Rectal smooth muscle tissue (tissue), 1 donor: Measurements from ENCODE around the gene LAMA5.

ENCODE experiments used
- H3K27ac ChIP-seq: one replicate; pipeline ENCODE4 v1.7.0; 2013; ENCODE audit warnings: low read depth, low read length, inconsistent platforms
- H3K27me3 ChIP-seq: one replicate; pipeline ENCODE4 v1.7.0; 2013; ENCODE audit warnings: low read length; ENCODE audit not compliant: control insufficient read depth, insufficient read depth
- H3K36me3 ChIP-seq: one replicate; pipeline ENCODE4 v1.7.0; 2013; ENCODE audit warnings: low read length; ENCODE audit not compliant: control insufficient read depth, insufficient read depth
- H3K4me1 ChIP-seq: one replicate; pipeline ENCODE4 v1.7.0; 2013; ENCODE audit warnings: low read length; ENCODE audit not compliant: control insufficient read depth, insufficient read depth
- H3K4me3 ChIP-seq: one replicate; pipeline ENCODE4 v1.7.0; 2013; ENCODE audit warnings: low read length
- H3K9ac ChIP-seq: one replicate; pipeline ENCODE4 v1.7.0; 2013; ENCODE audit warnings: low read length

LAMA5 gene

DNA sequence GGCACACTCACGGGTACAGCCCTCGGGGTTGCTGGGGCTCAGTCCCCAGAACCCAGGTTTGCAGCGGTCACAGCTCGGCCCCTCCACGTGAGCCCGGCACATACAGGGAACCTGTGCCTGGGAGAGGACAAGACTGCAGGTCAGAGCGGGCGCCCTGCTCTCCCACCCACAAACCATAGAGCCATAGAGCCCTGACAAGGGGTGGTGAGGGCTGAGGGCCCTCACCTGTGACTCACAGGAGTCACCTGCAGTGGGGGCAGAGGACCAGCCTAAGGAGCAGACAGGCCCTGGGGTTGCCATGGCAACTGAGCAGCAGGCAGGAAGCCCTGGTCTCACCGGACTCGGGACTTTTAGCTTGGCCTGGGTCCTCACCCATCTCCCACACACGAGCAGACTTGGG, 30.8 kb downstream of the LAMA5 start:
- no peaks in the 10 kb centered on the region for H3K4me1 ChIP-seq
- peaks cover 33% of the 10 kb centered on the region for H3K36me3 ChIP-seq
- H3K4me3 ChIP-seq, result no peak overlapping the region
- no peak overlapping the region for H3K9ac ChIP-seq
- no peaks in the 10 kb centered on the region for H3K27me3 ChIP-seq
- no peak overlapping the region for H3K27ac ChIP-seq

DNA sequence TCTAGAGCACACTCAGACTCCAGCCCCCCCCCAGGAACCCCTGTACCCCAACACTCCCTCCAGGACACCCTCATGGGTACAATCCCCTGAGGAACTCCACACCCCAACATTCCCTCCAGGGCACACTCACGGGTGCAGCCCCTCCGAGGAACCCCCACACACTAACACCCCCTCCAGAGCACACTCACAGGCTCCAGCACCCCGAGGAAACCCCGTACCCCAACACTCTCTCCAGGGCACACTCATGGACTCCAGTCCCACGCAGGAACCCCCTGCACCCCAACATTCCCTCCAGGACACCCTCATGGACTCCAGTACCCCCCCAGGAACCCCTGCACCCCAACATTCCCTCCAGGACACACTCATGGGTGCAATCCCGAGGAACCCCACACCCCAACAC, 31.6 kb downstream of the LAMA5 start:
- no peak overlapping the region for H3K9ac ChIP-seq
- no peaks in the 10 kb centered on the region for H3K27me3 ChIP-seq
- peaks cover 32% of the 10 kb centered on the region for H3K36me3 ChIP-seq
- H3K4me1 ChIP-seq, result no peaks in the 10 kb centered on the region
- no peak overlapping the region for H3K4me3 ChIP-seq
- H3K27ac ChIP-seq, result no peak overlapping the region

DNA sequence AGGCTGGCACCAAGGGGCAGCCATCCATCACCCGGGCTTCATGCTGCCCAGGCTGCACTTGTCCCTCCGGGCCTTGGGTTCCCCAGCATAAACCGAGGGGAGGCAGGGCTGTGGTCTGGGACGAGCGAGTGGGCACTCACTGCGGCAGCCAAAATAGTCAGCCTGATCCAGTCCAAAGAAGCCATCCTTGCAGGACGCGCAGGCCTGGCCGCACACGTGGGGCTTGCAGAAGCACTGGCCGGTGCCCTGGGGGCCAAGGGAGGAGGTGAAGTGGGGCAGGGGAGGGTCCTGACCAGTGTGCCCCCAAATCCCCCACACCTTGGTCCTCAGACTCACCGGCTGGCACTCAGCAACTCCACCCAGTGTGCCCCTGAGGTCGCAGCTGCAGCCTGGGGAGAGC, 32.2 kb downstream of the LAMA5 start:
- Histone ChIP-seq H3K9ac (no peak overlapping the region), H3K27ac (no peak overlapping the region), H3K4me3 (no peak overlapping the region), H3K27me3 (no peaks in the 10 kb centered on the region), H3K4me1 (no peaks in the 10 kb centered on the region), H3K36me3 (peaks cover 33% of the 10 kb centered on the region)

DNA sequence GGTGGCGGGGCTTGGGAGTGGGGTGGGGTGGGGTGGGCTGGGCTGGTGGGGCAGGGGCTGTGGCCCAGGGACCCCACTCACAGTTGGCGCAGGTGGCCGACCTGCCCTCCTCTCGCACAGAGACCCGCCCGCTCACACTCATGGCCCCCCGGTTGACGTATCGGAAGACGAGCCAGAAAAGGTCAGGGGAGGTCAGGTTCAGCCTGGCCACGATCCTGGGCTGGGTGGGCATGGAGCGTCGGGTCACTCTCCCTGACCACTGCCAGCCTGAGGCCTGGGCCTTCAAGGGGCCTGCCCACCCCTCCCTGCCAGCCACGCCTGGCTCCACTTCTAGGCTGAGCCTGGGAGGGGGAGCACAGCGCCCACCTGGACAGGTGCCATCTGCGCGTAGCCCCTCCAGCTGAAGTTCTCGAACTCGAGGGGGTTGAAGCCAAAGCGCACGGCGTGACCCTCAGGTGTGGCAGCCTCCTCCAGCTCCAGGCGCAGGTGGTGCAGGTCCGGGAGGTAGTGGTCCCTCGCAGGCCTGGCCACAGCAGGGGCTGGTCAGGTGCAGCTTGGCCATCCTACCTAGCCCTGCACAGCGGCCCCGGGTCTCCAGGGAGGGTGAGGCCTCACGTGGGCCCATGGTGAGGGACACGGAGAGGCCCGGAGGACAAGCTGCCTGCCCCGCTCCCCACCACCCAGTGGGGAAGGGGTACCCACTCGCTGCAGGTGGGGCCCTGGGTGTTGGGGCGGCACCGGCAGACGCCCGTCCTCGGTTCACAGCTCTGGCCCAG, 33.1 kb downstream of the LAMA5 start:
- peaks cover 37% of the 10 kb centered on the region for H3K36me3 ChIP-seq

DNA sequence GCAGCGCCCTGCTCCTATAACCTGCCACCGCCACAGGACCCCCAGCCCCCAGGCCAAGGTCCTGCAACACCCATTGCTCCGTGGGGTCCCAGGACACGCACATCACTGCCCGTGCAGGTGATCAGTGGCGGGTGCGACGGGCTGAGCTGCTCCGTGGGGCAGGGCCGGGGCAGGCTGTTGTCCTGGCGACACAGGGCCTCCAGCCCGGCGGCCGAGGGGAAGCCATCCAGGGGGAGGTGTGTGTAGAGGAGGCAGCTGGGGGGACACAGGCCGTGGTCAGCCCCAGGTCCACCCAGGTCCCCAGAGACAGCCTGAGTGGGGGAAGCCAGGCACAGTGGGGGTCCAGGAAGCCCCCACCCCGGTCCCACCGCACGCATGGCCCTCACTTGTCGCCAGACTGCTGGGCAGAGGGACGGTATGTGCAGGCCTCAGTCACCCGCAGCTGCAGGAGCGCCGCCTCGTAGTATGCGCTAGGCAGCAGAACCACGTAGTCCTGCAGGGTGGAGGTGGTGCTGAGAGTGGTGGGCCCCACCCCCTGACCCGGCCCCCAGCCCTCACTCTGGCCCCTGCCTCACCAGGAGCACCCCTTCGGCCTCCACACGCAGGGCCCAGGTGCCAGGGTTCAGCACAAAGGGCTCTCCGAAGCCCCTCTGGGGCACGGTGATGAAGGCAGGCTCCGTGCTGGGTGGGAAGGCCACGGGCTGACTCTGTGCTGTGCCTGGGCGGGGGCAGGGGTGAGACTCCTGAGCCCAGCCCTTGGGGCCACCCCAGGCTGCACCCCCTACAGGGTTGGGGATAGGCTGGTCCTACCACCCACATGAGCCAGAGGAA, 33.9 kb downstream of the LAMA5 start:
- H3K4me1 ChIP-seq, result no peaks in the 10 kb centered on the region
- H3K27me3 ChIP-seq, result no peaks in the 10 kb centered on the region
- H3K36me3 ChIP-seq, result peaks cover 40% of the 10 kb centered on the region
- H3K9ac ChIP-seq, result no peak overlapping the region
- no peak overlapping the region for H3K4me3 ChIP-seq
- H3K27ac ChIP-seq, result no peak overlapping the region

More for the DNA sequence above, 33.1 kb downstream of the LAMA5 start:
- no peak overlapping the region for H3K27ac ChIP-seq
- no peak overlapping the region for H3K9ac ChIP-seq
- no peaks in the 10 kb centered on the region for H3K4me1 ChIP-seq
- H3K4me3 ChIP-seq, result no peak overlapping the region
- H3K27me3 ChIP-seq, result no peaks in the 10 kb centered on the region

DNA sequence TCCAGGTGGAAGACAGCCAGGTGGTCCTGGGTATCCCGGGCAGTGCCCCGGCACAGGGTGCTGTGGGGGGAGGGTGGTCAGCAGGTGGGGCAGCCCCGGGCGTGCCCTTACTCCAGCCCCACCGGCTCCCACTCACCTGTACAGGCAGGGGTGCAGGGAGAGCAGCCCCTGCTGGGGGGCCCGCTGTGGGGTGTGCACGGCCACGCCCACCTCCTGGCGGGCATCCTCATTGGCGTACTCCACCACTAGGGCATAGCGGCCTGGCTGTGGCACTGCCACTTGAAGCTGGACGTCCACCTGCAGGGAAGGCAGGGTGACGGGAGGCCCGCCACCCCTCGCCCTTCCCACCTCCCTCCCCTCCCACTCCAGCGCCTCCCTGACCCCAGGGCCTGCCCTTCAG, 34.7 kb downstream of the LAMA5 start:
- Histone ChIP-seq H3K9ac (no peak overlapping the region), H3K27me3 (no peaks in the 10 kb centered on the region), H3K27ac (no peak overlapping the region), H3K4me1 (no peaks in the 10 kb centered on the region), H3K4me3 (no peak overlapping the region), H3K36me3 (peaks cover 32% of the 10 kb centered on the region)

DNA sequence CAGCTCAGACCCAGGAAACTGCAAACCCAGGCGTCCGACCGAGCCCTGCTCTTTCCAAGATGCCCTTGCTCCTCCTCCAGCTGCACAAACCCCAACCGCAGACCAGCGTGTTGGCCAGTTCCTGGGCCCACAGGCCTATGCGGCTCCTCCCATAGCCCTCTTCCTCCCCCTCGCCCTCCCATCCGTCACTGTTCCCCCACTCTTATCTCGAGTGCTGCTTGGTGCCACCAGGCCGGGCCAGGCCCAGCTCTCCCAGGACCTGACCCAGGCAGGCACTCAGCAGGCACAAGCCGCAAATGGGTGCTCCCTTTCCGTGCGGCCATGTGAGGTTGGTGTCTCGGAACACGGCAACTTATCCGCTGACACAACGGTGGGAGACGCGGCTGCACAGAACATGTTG, 35.8 kb downstream of the LAMA5 start:
- peaks cover 29% of the 10 kb centered on the region for H3K36me3 ChIP-seq
- H3K4me3 ChIP-seq, result no peak overlapping the region
- no peaks in the 10 kb centered on the region for H3K27me3 ChIP-seq
- no peaks in the 10 kb centered on the region for H3K4me1 ChIP-seq
- H3K27ac ChIP-seq, result no peak overlapping the region
- no peak overlapping the region for H3K9ac ChIP-seq

DNA sequence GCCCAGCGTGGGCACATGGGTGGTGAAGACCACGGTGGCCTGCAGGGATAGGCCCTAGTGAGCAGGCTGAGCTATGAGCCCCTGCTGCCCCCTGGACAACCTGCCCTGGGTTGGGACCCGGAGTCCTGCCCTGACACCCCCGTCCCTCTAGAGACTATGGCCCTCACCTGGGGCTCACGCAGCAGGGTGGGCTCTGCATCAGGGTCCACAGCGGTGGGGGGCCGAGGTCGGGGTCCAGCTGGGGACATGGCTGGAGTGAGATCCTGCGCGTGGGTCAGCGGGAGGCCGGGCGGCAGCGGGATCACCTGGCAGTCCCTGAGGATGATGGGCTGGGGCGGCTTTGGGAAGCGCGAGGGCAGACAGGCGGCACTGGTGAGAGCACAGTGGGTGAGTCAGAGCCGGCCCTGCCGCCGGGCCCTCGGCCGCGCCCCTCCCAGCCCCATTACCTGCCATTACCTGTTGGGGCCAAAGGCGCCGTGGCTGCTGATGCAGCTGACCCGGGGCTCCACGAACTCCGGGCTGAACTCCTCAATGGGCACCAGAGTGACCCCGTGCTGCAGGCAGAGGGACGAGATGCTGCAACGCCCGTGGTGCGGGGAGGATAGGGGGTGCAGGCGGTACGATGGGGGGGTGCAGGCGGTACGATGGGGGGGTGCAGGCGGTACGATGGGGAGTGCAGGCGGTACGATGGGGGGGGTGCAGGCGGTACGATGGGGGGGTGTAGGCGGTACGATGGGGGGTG, 36.4 kb downstream of the LAMA5 start:
- Histone ChIP-seq H3K27me3 (no peaks in the 10 kb centered on the region), H3K9ac (no peak overlapping the region), H3K27ac (no peak overlapping the region), H3K4me1 (no peaks in the 10 kb centered on the region), H3K36me3 (peaks cover 28% of the 10 kb centered on the region), H3K4me3 (no peak overlapping the region)

DNA sequence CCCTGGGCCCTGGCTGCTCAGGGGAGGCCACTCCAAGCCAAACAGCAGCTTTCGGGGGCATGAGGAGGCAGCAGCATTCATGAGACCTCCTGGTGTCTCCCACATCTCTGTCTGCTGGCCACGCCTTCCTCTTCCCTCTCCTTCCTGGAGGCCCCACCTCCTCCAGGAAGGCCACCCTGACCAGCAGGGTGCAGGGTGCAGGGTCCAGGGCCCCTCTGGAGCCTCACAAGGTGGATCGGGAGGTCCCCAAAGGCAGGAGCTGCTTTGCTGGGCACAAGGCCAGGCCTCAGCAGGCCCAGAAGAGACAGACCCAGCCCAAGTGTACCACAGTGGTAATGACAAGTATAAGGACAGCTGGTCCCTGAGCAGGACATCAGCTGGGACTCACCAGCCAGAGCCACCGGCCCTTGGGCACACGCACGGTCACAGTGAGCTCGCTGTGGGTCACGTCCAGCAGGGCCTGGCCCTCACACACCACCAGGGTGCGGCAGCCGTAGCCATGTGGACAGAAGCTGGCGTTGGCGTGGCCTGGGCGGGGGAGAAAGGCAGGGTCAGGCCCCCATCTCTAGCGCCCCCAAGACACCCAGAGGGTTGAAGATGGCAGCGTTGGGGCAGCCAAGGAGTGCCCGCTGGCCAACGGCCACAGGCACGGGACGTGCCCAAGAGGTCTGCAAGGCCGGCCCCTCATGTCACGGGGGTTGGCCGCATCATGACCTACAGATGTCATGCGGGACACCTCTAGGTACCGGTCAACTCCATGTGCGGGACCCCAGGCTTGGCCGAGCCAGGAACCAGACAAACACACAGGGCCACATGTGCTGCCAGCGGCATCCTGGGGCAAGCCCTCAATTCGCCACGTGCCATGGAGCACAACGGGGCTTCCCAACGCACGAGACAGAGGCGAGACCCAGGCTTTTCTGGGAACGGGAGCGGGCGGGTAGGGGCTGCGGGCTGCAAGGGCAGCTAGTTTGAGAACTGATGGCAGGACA, 37.4 kb downstream of the LAMA5 start:
- H3K36me3 ChIP-seq, result peaks cover 32% of the 10 kb centered on the region
- no peak overlapping the region for H3K4me3 ChIP-seq
- no peaks in the 10 kb centered on the region for H3K4me1 ChIP-seq
- H3K27me3 ChIP-seq, result no peaks in the 10 kb centered on the region
- no peak overlapping the region for H3K9ac ChIP-seq
- no peak overlapping the region for H3K27ac ChIP-seq

DNA sequence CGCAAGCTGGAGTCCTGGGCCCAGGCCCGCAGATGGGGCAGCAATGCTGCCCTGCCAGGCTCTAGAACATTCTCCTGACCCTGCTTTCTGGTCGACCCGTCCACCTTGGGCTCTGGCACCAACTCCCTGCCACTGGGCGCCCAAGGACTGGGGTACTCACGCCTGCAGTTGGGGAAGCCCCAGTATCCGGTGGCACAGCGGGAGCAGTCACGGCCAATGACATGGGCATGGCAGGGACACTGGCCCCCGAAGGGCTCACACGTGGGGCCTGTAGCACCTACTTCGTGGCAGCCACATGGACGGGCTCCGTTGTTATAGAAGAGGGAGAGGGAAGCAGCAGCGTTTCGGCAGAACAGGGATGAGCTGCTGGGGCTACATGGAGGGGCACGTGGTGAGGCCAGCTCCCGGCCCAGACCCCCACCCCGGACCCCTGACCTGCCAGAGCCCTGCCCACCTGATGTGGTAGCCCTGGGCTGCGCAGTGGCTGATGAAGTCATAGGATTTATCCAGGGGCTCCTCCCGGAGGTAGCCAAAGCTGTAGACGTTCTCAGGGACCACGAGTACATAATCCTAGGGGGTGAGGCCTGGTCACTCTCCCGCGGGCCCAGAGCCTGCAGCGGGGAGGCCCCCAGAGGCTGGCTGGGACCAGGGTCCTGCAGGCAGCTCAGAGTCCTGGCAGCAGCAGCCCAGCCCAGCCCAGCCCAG, 38.3 kb downstream of the LAMA5 start:
- no peaks in the 10 kb centered on the region for H3K27me3 ChIP-seq
- no peak overlapping the region for H3K9ac ChIP-seq
- no peak overlapping the region for H3K4me3 ChIP-seq
- H3K27ac ChIP-seq, result no peak overlapping the region
- H3K36me3 ChIP-seq, result peaks cover 31% of the 10 kb centered on the region
- no peaks in the 10 kb centered on the region for H3K4me1 ChIP-seq

DNA sequence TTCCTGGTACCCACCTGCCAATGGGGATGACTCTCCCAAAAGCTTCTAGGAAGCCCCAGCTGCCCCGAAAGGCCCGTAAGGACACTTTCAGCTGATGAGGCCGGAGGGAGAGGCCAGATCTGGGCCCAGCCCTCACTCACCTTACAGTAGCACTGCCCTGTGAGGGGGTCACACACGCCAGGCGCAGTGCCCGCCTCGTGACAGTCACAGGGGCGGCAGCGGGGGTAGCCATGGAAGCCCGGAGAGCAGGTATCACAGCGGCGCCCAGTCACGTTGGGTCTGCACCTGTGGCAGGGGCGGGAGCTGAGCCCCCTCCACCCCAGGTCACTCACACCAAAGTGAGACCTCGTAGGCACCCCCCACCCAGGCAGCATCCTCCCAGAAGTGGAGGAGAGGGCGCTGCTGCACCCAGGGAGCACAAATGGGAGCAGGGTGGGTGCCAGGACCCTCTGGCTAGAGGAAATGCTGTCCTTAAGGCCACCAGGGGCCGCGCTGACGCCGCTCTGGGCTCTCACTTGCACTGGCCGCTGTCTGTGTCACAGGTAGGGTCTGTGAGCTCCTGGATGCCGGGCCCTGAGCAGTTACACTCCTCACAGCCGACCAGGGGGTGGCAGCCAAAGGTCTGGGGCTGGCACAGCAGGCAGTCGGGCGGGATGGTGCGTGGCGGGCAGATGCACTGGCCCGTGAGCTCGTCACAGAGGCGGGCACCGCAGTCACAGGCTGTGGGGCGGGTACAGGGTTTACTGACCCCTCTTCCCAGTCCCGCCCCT, 39.2 kb downstream of the LAMA5 start:
- Histone ChIP-seq H3K4me1 (no peaks in the 10 kb centered on the region), H3K9ac (no peak overlapping the region), H3K36me3 (peaks cover 31% of the 10 kb centered on the region), H3K27me3 (no peaks in the 10 kb centered on the region), H3K4me3 (no peak overlapping the region), H3K27ac (no peak overlapping the region)
